Left ventricle myocardium superior (tissue), 1 donor: ENCODE measurements around the gene RPAP2. TPM values are rescaled to one million over a fixed set of nuclear protein-coding genes. Genes with fewer than 3 reads are reported as not detected.
"Not testable (repeated sequence)": the region's sequence is repeated elsewhere in the genome, so short reads cannot be mapped to it uniquely, and the experiment has no call there.

ENCODE experiments used
- ATAC-seq: fragments of 200-7000 bp; cut with Tn5 transposase; one replicate; pipeline ENCODE4 v1.9.1; 2020; ENCODE audit warnings: mild to moderate bottlenecking, moderate library complexity
- DNase-seq: peaks from one replicate; pipeline ENCODE4 v3.0.0-alpha.2; 2020
- intact Hi-C: fragments of 100-400 bp; cut with micrococcal nuclease; formaldehyde crosslinking; loops from one replicate; pipeline ENCODE4 v1.11.0; 2022
- total RNA-seq: library from RNA; stranded (reverse); fragmentation: NEBNext Ultra II Directional; extraction: Animal tissue kit (Norgen Biotek cat#: 25700); gene quantifications from one replicate; pipeline ENCODE4 v1.2.1, GENCODE V29; 2021
- donor health status: DM: no; HTN: yes; CAD: no; lungs with severe emphysema.

The RPAP2 gene
- total RNA-seq, 1 donor from 2014 or later: 23.6 TPM

DNA sequence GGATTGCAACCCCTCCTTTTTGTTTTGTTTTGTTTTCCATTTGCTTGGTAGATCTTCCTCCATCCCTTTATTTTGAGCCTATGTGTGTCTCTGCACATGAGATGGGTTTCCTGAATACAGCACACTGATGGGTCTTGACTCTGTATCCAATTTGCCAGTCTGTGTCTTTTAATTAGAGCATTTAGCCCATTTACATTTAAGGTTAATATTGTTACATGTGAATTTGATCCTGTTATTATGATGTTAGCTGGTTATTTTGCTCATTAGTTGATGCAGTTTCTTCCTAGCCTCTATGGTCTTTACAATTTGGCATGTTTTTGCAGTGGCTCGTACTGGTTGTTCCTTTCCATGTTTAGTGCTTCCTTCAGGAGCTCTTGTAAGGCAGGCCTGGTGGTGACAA is 135.7 kb downstream of the RPAP2 start:
- DNase-seq, ATAC-seq, intact Hi-C loops: not testable (repeated sequence)

- ATAC-seq: no peak
- DNase-seq: no peak
- intact Hi-C loops: no loop called here
These were observed 140.4 kb downstream of the RPAP2 start for GRCh38 chr1:92439291-92439690.

GRCh38 chr1:92441316-92441696 is 142.4 kb downstream of the RPAP2 start:
- DNase-seq (no peak), ATAC-seq (no peak)
- intact Hi-C loops: no loop called here

DNA sequence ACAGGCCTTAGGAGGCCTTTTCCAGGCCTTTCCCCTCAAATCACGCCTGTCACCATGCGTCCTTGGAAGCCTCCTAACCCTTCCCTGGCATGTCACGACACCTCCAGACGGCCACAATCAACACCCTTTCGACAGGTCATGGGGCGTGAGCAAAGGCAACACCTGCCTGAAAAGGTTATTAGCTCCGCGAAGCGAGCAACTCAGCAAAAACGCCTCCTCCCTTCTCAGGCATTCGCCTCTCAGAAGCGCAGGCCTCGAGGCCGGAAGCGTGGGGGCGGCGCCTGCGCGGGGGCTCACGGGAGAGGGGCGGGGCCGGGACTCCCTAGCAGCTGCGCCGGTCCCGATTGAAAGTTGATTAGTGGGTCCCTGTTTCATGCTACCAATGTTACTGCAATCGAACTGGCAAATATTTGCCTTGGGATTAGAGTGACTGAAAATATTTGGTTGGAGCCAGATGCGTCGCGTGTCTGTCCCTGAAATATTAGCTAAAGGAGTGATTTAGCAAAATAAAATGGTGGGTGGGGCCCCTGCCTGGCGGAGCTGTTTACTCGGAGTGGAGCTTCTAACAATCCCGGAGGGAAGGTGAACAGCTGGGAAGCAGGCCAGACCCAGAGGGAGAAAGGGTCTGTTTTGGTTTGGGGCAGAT is 143.0 kb downstream of the RPAP2 start:
- DNase-seq (no peak), ATAC-seq (no peak)
- intact Hi-C loops: no loop called here

DNA sequence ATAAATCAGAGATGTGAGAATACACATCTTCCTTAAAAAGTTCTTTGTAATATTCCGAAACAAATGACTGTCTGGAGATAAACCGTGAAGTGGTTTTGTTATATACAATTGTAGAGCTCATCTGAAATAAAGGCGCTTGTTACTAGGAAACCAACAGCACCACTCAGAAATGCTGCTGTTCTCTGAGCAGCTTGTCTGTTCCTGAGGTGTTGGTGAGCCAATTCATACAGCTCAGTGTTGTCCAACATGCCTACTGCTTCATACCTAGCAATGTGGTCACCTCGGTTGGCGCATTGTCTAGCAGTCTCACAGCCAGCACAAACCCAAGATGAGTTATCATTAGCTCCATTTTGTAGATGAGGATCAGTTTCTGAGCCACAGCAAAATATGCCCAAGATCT is 143.5 kb downstream of the RPAP2 start:
- DNase-seq (no peak), ATAC-seq (no peak)
- intact Hi-C loops: no loop called here

DNA sequence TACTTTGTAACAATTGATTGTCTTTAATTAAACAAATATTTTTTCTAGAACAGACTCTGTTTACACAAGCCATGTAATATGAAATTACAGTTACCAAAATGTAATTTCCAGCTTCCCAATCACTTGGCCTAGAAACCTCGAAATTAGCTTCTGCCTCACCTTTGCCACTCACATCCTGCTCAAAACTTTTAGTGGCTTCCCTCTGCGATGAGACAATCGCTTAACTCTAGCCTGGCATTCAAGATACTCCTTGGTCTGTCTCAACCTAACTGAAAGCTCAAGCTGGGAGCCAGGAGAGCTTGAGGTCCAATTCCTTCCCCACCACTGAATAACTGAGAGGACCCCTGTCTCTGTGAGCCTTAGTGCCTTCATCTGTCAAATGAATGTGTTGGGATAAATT is 145.0 kb downstream of the RPAP2 start:
- ATAC-seq: no peak
- intact Hi-C loops: no loop called here
- DNase-seq: no peak

DNA sequence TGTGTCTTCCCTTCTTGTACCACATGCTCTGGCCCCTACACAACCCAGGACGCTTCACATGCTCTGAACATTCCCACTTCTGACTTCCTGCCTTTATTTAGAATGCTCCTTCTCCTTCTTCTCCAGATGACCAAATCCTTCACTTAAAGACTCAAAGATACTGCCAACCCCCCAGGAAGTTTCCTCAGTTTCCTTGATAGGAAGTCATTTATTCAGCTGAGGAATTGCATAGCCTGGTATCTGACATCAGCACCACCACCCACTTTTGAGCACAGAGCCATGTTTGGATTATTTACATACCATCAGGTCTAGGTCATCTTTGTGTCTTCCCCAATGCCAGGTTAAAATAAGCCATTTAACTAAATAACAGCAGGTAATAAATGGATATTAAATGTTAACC is 145.5 kb downstream of the RPAP2 start:
- intact Hi-C loops: no loop called here
- ATAC-seq (no peak), DNase-seq (no peak)

DNA sequence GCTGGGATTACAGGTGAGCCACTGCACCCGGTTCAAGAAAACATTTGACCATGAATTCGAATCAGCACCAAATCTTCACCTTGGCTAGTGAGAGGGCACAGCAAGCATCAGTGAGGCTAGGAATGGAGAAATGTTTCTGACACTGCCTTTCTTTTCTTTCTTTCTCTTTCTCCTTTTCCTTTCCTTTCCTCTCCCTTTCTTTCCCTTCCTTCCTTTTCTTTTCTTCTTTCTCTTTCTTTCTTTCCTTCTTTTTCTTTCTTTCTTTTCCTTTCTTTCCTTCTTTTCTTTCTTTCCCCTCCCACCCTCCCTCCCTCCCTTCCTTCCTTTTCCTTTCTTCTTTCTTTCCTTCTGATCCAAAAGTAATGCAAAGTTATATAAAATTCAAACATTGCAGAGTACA is 147.0 kb downstream of the RPAP2 start:
- intact Hi-C loops: no loop called here
- DNase-seq (no peak), ATAC-seq (no peak)

GRCh38 chr1:92446546-92446945 is 147.7 kb downstream of the RPAP2 start:
- ATAC-seq (no peak), DNase-seq (no peak)
- intact Hi-C loops: no loop called here

DNA sequence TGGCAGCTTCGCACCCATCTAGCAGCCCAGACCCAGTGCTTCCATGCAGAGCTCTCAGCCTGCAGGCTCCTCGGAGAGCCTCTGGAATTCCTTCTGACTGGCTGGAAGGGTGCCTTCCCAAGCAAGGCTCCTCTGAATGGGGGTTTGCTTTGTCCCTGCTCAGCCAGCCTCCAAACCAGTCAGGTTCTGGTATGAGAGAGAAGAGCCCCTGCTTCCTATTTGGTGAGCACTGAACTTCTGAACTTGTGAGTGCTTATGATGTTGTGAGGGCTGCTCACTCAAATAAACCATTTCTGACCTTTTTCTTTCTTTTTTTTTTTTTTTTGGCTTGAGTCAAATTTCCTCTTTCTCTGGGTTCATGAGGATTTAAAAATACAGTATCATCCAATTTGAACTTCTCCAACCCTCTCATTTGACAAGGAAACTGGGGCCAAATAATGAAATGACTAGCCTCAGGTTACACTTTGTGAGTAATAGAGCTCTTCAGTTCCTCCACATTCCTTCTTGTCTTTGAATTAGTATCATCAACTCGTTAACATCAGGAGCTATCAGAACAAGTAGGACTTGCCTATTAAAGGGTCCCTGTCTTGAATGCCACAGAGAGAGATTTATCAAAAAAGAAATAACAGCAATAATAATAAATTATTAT is 148.3 kb downstream of the RPAP2 start:
- DNase-seq: no peak
- intact Hi-C loops: no loop called here
- ATAC-seq: no peak

- intact Hi-C loops: no loop called here
- DNase-seq (no peak), ATAC-seq (no peak)
These were observed 149.1 kb downstream of the RPAP2 start for GRCh38 chr1:92447976-92448375.

Other genes with a start within 250 kb of the RPAP2 start
- not detected for gene SETSIP, start 223.6 kb upstream of the RPAP2 start, total RNA-seq
- gene BTBD8, start 218.7 kb upstream of the RPAP2 start, total RNA-seq: 4.4 TPM
- not detected for gene C1orf146, start 81.1 kb upstream of the RPAP2 start, total RNA-seq
- 6.3 TPM for gene GLMN, start 72 bp upstream of the RPAP2 start, total RNA-seq
- 0.30 TPM for gene GFI1, start 187.9 kb downstream of the RPAP2 start, total RNA-seq